Activated CD4-positive, alpha-beta T cell treated with anti-CD3 and anti-CD28 coated beads for 1 hour (primary cell): ENCODE data around the gene ADCY6.

Source experiments
- DNase-seq: peaks from one replicate; pipeline ENCODE4 v3.0.0-alpha.2; 2020

The ADCY6 gene

DNA sequence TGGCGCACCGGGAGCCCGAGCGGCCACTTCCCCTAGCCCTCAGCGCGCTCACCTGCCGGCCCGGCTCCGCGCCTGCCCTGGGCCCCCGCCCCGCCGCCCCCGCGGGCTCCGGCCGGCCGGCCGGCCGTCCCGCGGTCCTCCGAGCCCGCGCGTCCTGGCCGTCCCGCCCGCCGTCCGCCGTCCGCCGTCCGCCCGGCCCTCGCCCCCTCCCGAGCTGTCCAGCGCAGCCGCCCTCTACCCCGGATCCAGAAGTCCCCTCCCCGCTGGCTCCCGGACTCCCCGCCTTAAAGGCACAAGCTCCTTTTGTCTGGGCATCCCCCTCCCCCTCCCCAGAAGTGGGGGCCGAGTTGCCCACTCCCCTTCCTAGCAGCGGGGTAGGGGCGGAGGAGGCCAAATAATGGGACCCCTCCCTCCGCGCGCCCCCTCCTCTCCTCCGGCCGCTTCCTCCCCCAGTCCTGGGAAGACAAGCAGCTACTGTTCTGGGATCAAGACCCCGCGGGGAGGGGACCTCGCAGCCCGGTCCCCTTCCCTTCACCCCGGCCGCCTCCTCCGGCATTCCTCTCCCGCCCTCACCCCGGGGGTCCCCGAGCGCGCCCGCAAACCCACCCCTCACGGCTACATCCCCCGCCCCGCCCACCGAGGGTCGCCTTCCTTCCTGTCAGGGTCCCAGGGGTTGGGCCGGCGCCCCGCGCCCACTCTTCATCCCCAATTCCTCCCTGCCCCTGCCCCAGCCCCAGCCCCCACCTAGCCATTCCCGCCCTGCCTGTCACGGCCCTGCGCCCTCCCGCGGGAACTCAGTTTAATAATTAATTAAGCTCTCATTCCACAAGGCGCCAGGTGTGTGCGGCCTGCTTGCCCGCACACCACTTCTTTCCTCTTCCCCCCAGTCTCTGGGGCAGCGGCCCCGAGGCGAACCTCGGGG lies at the start of gene ADCY6:
Gene ADCY6, minus strand, starts transcription at position 236 of the 922 bp plus-strand sequence. CDS start 5,655 bp downstream, outside the sequence.
- no peak for DNase-seq

DNA sequence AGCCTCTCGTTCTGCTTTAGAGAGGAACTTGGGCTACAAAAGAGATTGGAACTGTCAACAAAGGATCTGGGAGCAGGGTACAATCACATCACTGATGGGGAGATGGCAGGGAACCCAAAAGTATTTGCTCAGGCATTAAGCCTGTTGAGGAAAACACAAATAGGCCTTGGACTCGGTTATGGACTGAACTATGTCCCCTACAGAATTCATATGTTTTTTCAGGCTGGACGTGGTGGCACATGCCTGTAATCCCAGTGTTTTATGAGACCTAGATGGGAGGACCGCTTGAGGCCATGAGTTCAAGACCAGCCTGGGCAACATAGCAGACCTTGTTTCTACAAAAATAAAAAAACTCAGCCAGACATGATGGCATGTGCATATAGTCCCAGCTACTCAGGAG lies 49.2 kb upstream of the ADCY6 start:
- DNase-seq = no peak

DNA sequence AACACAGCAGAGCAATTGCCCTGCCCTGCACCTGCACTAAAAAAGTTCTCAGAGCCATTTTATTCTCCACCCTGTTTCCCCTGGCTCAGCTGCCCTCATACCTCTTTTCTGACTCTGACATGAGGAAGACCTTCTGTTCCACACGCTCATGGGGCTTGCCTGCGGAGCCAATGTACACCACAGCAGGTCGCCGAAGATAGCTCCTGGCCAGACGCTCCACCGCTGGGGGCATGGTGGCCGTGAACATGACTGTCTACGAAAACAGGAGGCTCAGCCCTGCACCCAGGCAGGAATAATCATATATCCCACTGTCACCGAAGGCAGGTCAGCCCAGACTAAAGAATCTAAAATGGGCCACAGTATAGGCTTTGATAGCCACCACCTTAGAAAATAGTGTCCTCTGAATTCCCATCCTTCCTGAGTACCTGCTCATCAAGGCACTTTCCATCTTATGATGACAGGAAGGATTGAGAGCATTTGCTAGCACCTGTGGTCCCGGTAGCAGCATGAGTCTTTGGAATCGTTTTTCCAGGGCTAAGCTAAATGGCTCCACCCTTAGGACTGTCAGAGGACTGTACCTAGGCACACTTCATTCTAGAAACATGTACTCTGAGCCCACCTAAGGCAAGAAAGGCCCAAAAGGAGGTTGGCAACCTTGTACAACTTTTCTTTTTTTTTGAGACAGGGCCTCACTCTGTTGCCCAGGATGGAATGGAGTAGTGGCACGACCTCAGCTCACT lies 43.6 kb upstream of the ADCY6 start:
- no peak for DNase-seq

DNA sequence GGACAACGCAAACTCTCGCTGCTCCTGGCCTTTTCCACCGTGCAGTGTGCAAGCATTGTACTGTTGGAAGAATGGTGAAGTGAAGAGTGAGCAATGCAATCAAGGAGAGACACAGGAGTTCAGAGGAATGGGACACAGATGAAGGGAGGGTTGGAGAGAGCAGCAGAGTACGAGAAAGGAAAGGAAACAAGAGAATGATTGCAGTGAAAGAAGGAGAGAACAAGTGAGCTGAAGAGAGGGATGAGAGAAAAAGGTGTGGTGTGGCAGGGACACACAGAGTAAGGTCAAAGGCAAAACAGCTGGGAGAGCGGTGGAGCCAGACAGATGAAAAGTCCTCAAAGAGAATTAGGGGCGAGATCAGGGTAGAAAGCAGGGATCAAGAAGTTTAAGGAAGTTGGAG lies 42.4 kb upstream of the ADCY6 start:
- no peak for DNase-seq

DNA sequence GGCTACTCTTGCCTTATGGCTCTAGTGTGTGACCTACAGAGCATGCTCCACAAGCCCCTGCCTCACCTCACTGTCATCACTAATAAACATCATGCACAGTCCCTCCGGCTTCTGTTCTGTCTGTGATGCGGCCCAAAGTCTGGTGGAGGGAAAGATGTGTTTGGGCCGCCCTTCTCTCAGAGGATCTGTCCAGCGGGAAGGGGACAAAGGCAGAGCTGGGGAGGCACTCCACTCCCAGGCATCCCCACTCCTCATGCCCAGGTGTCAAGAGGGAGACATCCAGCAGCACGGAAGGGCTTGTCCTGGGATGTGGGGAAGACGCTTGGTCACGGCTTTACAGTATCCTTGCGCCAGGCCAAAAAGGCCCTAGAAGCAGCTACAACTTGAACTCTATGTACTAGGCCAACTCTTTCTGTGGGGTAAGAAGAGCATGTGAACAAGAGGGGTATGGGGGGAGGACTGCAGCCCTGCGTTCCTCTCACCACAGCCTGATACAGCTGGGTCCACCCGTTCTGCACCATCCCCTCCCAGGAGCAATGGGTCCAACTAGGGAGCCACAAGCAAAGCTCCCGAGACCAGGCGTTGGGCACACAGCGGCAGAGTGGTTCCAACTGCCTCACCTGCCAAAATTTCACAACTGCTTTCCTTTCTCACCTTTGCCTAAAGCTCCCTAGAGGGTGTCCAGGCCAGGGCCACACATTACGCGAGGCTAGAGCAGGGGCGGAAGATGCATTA lies 40.1 kb upstream of the ADCY6 start:
- DNase-seq = no peak

DNA sequence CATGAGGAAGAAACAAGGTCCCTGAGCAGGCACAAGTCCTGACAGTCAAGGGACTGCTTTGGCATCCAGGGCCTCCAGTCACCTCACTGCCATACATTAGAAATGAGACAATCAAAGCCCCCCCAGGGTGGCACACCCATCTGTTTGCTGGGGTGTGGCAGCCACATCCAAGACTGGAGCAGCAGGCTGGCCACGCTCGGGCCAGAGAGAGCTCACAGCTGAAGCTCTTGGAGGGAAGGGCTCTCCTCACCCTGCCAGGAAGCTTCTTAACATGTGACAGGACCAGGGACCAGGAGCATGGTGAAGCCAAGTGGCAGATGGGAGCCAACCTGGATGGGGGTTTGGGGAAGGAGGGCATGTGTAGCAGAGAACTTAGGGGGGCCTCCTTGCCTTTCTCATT lies 39.4 kb upstream of the ADCY6 start:
- no peak for DNase-seq

DNA sequence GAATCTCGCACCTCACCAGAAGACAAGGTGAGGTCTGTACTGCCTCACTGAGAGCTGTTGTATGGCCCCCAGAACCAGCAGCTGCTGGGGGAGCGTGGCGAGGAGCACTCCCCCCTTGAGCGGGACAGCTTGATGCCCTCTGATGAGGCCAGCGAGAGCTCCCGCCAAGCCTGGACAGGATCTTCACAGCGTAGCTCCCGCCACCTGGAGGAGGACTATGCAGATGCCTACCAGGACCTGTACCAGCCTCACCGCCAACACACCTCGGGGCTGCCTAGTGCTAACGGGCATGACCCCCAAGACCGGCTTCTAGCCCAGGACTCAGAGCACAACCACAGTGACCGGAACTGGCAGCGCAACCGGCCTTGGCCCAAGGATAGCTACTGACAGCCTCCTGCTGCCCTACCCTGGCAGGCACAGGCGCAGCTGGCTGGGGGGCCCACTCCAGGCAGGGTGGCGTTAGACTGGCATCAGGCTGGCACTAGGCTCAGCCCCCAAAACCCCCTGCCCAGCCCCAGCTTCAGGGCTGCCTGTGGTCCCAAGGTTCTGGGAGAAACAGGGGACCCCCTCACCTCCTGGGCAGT lies 38.7 kb upstream of the ADCY6 start:
- DNase-seq = no peak

DNA sequence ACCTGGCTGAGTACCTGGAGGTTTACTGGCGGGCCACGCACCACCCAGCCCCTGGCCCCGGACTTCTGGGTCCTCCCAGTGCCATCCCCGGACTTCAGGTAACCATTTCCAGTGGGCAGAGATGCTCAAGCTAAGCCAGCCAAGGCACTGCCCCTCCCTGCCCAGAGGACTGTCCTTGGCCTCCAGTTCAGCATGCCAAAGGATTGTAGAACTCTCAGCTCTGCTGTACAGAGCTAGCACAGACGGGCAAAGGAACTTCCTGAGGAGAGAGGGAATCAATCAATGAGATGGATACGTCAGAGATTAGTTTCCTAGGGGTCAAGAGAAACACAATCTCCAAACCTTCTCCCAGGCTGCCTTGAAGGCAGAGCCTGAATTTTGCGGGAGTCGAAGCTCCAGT lies 38.1 kb upstream of the ADCY6 start:
- no peak for DNase-seq

DNA sequence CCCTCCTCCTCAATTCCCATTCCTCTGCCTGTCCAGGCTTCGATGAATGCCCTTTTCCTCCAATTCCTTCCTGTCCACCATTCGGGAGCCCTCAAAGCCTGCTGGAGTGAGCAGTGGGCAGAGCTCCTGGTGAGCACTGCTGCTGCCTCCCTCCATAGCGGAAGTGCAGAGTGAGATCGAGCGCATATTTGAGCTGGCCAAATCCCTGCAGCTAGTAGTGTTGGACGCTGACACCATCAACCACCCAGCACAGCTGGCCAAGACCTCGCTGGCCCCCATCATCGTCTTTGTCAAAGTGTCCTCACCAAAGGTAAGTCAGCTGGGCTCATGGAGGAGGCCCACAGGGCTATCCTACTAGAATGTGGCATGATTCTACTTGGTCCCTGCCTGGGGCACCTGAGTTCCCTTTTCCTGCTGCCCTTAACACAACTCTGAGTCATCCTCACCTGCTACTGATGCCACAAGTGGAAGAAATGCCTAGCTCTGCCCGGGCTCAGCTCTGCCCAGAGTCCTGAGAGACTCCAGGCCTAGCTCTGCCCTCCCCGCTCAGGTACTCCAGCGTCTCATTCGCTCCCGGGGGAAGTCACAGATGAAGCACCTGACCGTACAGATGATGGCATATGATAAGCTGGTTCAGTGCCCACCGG lies 37.4 kb upstream of the ADCY6 start:
- DNase-seq = no peak

DNA sequence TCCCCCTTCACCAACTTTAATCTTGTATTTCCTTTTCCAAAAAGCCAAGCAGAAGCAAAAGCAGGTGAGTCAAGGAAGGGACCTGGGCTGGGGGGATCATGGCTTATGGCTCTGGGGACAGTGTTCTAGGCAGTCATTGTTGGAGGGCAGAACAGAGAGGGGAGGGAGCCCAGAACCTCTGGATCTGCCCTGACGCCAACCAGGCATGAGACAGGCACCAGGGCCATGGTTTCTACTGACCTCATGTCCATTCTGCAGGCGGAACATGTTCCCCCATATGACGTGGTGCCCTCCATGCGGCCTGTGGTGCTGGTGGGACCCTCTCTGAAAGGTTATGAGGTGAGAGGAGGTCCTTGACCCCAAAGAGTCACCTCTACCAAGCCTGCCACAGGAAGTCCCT lies 36.0 kb upstream of the ADCY6 start:
- DNase-seq = no peak

DNA sequence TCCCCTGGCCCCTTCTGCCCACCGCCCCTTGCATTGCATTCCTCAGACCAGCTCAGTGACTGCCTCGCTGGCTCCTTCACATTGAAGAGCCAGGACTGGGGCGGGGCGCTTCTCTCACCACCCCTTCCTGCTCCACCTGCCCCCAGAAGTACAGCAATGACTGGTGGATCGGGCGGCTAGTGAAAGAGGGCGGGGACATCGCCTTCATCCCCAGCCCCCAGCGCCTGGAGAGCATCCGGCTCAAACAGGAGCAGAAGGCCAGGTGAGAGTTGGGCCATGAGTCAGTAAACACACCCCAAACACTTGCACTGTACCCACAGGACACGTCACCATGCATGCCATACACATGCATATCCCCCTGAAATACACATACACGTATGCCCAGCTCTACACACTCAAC lies 35.2 kb upstream of the ADCY6 start:
- DNase-seq = no peak

DNA sequence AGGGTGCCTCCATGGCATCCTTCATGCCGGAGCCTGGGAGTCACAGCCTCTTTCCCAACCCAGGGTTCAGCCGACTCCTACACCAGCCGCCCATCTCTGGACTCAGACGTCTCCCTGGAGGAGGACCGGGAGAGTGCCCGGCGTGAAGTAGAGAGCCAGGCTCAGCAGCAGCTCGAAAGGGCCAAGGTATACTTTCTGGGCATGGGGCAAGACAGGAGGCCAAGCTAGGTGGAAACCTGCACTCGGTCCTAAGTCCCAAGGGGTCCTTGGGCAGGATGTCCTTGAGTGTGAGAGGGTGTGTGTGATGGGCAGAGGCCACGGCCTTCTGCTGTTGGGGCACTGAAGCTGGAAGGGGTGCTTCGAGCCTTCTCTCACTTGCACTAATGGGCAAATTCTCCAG lies 34.4 kb upstream of the ADCY6 start:
- DNase-seq = no peak

DNA sequence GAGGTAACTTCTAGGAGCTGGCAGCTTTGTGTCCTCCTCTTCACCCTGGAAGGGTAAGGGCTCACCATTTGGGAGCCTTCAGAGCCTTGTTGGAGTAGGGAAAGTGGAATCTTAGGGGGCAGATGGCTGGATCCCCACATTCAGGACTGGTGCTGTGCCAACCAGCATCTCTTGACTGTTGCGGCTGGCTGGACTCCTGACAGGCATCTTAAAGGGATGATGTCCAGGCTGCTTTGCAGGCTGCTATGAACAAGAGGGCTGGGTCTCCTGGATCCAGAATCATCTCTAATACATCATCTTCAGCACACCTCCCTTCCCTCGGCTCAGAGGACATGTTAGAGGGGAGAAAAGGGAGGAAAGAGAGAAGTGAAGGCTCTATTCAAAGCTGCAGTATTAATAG lies 33.8 kb upstream of the ADCY6 start:
- no peak for DNase-seq

DNA sequence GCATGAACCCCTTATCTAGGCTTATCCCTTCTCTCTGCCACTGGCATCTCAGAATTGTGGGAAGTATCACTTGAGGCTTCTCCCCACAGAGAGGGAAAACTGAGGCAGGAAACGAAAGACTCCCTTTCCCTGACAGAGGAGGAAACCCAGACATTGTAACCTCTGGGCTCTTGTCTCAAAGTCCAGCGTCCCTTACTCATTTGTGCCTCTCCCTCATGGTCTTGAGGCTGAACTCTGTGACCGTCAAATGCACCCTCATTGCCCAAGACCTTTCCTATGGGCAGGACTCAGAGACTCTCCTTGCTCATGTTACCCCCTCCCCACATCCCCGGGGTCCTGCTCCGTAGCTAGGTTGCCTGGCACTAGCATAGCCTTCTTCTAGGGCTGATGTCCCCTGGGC lies 33.2 kb upstream of the ADCY6 start:
- DNase-seq = no peak

DNA sequence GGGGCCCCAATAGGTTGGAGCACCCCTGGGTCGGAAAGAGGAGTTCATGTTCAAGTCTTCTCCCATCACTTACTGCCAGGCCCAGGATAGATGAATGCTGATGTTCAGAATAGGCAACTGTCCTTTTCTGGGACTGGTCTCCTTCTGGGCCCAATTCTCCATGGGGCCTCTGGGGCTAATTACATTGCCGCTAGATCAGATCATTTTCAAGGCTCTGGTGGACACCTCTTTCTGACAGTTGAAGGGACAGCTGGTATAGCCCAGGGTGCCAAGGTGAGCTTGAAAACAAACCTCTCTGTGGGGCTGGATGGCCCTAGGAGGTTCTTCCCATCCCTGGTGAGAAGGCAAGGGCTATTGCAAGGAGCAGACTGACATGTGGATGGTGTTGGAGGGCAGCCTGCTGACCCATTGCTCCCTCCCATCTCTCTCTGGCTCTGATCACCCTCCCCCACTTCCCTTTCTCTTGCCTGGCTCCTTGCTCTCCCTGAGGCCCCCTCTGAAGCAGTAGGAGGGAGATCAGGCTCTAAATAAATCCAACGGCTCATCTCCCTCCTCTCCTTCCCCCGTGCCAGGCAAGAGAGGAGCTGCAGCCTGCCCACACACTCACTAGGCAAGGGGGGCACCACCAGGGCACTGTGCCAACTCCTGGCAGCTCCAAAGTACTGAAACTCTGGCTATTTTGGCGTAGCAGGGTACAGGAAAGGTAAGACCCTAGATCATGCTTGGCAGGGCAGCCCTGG lies 31.3 kb upstream of the ADCY6 start:
- DNase-seq = no peak

DNA sequence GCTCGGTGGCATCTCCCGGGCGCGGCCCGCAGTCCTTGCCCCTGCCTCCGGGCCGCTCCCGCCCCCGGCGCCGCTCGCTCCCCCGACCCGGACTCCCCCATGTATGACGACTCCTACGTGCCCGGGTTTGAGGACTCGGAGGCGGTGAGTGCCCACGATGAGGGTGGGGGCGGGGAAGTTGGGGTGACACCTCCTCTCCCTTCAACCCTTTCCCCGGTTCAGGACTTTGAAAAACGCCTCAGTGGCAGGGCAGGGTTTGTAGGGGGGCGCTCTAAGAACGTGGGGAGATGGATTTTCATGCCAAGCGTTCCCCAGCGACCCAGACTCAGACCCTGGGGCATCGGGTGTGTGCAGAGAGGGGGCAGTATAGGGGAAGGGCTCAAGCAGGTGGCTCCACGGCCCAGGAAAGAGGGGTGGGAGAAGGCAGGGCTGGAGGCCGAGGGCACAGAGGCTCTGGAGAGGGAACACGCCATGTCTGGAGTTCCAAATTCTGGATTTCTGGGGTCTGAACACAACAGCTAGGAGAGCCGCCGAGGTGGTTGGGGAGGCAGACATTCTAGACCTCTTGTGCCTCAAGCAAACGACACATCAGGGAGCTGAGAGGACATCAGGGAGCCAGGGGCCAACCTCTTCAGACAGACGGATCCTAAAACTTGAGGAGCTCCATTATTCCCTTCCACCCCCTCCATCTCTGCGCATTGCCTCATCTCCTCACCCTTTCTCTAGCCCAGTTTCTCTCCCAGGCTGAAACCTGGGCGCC lies 30.1 kb upstream of the ADCY6 start:
- no peak for DNase-seq

DNA sequence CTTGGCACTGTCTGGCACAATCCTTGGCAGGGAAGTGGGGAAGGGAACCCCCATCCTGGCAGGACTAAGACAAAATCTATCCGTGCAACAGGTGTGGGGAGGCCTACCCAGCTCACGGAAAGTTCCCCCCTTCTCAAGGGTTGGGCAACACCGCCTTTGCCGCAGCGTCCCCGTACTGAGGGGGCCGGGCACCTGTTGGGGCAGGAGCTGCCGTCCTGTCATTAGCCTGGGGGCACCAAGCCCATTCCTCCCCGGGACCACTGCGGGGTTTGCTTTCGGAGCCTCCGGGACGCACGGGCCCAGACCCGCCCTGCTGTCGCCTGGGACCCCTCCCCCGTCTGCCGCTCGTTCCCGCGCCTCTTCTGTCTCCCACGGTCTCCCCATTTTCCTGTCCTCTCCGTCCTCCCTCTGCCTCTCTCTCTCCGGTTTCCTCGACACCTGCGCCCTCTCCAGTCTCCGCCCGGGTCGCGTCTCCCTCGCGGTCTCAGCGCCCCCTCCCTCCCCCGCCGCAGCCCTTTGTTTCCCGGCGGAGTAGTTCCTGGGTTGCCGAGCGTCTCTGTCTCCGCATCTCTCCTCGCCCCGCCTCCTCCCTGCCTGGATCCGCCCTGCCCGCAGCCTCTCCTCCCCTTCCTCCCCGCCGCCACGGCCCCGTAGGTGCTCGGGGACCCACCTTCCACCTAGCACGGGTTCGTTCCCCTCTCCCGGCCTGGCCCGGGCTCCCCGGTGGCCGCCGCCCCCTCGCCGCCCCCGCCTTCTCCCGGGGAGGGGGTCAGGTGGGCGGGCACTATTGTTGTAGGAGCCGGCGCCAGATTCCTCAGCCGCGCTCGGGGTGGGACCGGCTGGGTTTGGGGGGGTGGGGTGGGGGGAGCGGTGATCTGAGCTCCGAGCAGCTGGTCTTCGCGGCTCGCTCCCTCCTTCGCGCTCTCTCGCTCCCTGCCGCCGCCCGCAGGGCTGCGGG lies 29.3 kb upstream of the ADCY6 start, which contains the start of gene CACNB3:
Gene CACNB3, plus strand, starts transcription at position 624 of the 958 bp plus-strand sequence. CDS start 434 bp downstream, outside the sequence.
- DNase-seq = peak; percentile 64

DNA sequence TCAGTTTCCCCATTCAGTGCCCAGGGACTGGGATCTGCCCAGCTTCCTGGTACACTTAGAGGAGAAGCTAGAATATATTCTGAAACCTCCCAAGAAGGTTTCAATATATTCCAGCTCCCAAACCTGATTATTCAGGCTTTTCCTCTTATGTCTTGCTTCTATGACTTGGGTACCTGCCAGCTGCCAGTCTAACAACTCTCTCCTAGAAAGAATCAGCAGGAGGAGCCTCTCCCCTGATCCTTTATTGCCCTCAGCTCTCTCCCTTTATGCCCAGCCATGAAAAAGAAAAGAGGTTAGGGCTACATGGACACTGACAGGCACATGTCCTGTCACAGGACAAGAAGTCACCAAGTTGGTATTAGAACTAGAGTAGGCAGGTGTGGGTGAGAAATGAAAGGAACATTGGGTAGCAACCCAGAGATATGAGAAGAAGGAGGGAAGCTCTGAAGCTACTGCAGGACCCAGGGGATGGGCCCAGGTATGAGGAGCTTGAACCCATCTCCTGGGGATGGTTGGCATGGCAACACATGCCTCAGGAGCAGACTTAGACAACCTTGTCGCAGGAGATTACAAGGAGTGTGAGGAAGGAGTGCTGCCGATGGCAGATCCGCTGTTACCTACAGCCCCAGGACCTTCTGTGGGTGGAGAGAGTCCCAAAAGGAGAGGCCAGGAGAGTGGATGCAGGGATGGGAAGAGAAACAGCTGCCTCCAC lies 27.4 kb upstream of the ADCY6 start:
- DNase-seq = no peak
